ENCODE data around the gene ACP1.

The ACP1 gene

DNA sequence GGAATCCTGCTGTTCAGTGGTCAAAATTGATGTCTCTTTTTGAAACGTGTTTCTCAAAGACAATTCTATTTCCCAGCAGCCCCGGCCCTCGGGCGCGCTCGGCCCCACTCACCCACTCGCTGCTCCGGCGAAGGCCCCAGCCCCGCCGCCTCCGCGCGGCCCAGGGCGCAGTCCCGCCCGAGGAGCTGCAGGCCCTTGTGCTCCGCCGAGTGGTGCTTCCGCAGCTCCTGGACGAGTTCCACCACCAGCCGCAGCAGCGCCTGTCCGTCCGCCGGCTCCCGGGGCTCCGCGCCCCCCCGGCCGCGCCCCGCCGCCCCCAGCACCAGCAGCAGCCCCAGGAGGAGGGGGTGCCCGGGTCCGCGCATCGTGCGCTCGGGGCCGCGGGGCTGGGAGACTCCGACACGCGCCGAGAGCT is 22.7 kb downstream of the ACP1 start:
- no peak for DNase-seq (ENCODE audit: low read depth)
- no peak for TF ChIP-seq CTCF (IDR thresholded peaks at IDR 0.05; ENCODE audit: control insufficient read depth, insufficient read depth, low read depth, low read length, missing control alignments)
- no peak overlapping the region for H3K4me3 ChIP-seq (ENCODE audit: control insufficient read depth, low read depth, low read length)

DNA sequence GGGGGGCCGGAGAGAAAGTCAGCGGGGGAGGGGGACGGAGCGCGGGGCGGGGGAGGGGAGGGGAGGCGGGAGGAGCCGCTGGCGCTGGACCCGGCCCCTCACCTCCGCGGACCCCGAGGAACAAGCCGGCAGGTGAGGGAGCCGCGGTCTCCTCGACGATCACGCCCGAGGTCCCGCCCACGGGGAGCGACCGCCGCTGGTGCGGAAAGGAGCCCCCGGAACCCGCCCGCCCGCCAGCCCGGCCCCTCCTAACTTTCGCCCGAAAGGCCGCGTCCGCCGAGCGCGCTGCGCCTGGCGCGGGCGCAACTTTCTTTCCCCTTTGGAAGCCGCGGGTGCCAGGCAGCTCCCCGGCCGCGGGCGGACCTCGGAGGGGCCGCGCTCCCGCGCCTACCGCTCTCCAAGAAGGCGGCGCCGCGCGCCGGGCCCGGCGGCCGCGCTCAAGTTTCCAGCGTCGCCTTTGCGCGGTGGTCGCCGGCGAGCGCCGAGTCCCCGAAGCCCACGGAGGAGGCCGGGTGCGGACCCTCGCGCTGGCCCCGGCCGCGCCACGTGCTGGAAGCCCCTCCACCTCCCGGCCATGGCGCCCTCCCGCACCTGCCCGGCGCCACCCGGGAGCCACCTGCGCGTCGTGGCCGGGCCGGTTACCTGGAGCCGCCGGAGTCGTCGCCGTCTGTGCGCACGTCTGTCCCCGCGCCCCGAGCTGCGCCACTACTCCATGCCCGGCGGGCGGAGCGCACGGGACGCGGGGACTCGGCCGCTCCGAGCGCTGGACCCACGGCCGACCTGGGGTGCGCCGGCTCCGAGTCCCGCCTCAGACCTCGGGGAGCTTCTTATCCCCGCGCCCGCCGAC is 23.4 kb downstream of the ACP1 start, which contains the start of gene ALKAL2:
Gene ALKAL2, minus strand, starts transcription at position 181 of the 847 bp plus-strand sequence. CDS start 256 bp downstream, outside the sequence.
- TF ChIP-seq CTCF (IDR thresholded peaks at IDR 0.05; ENCODE audit: control insufficient read depth, insufficient read depth, low read depth, low read length, missing control alignments): no peak
- H3K4me3 ChIP-seq (ENCODE audit: control insufficient read depth, low read depth, low read length): no peak within 1 kb of the TSS
- no peak for DNase-seq (ENCODE audit: low read depth)

GRCh38 chr2:288758-289361 is 24.1 kb downstream of the ACP1 start:
- no peak for DNase-seq (ENCODE audit: low read depth)
- H3K4me3 ChIP-seq (ENCODE audit: control insufficient read depth, low read depth, low read length): peak overlapping the region; percentile 53
- no peak for TF ChIP-seq CTCF (IDR thresholded peaks at IDR 0.05; ENCODE audit: control insufficient read depth, insufficient read depth, low read depth, low read length, missing control alignments)

- no peak for DNase-seq (ENCODE audit: low read depth)
- H3K4me3 ChIP-seq (ENCODE audit: control insufficient read depth, low read depth, low read length): peak overlapping the region; percentile 53
- no peak for TF ChIP-seq CTCF (IDR thresholded peaks at IDR 0.05; ENCODE audit: control insufficient read depth, insufficient read depth, low read depth, low read length, missing control alignments)
Observed at GRCh38 chr2:289362-290089, 24.8 kb downstream of the ACP1 start.

DNA sequence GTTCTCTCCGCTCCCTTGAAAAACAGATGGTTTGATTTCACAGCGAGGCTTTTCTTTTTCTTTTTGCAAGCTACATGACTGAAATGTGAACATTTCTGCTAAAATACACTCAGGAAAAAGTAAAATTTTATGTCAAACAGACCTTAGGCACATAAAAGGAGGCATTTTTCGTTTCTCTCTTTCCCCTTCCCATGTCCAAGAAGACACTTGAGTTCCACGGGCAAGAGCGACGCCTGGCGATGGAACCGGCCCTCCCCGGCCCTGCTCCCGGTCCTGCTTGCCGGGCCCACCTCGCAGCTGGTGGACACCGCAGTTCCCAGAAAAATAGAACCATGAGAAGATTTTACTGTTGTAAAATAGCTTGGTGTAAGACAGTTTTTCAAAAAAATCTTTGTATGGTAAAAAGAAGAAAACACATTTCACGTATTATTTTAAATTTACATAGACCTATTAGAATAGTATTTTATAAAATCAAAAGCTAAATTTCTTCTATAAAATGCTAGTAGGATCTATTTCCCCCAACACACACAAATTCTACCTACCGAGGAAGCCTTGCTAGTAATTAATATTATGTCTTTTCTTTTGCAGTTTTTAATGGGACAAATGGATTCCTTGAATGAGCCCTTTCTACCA is 25.5 kb downstream of the ACP1 start:
- peak; percentile 24 for DNase-seq (ENCODE audit: low read depth)
- peak overlapping the region; percentile 53 for H3K4me3 ChIP-seq (ENCODE audit: control insufficient read depth, low read depth, low read length)
- peak; percentile 88 for TF ChIP-seq CTCF (IDR thresholded peaks at IDR 0.05; ENCODE audit: control insufficient read depth, insufficient read depth, low read depth, low read length, missing control alignments)

- no peak for DNase-seq (ENCODE audit: low read depth)
- no peak for TF ChIP-seq CTCF (IDR thresholded peaks at IDR 0.05; ENCODE audit: control insufficient read depth, insufficient read depth, low read depth, low read length, missing control alignments)
- H3K4me3 ChIP-seq (ENCODE audit: control insufficient read depth, low read depth, low read length): no peak overlapping the region
Observed at GRCh38 chr2:295090-295489, 30.3 kb downstream of the ACP1 start.

Measured in AG09309 (cell line).